GM21723 (cell line): ENCODE measurements around the gene PFDN6.
A peak's percentile ranks its signal among the peaks of the same experiment; 100 is the strongest.

Source experiments
- ATAC-seq: cut with Tn5 transposase; IDR thresholded peaks from one replicate; pipeline ENCODE4 v1.9.1; 2021; ENCODE audit warnings: mild to moderate bottlenecking, moderate library complexity; ENCODE audit not compliant: unreplicated experiment

The PFDN6 gene

DNA sequence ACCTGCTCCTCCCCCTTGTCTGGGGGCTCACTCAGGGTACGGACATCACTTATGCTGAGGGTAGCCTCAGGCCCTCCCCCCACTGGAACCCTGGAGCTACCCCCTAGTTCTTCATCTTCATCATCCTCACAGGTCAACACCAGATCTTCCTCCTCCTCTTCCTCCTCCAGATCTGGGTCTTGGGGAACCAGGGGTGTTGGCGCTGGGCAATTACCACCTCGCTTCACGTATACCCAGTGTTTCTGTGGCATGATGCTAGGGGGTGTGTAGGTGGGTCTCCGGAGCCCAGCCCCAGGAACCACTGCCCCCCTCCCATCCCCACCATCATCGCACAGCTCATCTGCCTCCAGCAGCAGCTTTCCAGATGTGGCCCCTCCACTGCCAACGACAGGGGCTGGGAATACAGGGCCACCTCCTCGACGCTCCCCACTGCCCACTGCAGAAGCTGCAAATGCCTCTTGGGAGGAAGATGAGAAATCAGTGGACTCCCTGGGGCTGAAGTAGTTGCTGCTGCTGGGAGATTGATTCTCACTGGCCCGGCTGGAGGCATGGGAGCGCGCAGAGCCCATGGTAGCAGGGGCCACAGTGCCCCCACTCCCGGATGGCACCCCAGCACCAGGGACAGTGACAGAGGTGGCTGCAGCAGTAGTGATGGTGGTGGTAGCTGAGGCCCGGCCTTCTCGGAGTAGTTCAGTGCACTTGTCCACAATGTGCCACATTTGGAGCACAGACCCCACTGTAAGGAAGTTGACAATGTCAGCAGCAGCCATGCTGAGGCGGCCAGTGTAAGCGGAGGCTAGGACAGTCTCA is 26.6 kb downstream of the PFDN6 start:
- no peak for ATAC-seq

DNA sequence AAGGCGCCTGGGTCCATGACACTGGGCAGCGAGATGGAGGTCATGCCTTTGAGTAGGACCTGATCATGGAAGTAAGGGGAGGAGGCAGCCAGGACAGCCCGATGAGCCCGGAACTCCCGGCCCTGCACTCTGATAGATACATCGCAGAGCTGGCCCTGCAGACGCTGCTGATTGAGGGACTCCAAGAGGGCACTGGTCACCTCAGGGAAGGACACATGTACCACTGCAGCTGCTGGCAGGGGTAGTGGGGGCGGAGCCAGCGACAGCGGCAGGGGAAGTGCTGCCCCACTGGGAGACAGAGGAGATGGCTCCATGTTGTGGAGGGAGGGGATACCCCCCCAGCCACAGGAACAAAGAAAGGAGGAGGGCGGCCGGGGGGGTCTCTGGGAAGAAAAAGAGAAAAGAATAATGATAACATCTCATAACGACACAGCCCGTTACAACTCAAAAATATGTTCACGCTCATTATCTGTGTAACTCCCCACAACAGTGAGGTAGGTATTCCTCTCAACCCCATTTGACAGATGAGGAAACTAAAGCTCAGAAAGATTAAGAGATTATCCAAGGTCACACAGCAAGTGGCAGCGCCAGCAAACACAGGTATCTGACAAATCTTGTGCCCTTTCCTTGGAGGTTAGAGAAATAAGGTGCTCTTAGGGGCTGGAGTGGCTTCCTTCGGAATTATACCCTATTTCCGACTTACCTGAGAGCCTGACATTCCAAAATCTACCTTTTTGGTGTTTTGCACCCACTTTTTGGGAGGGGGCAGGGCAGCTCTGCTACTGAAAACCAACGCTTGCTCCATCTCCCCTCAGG is 27.4 kb downstream of the PFDN6 start:
- ATAC-seq: no peak

DNA sequence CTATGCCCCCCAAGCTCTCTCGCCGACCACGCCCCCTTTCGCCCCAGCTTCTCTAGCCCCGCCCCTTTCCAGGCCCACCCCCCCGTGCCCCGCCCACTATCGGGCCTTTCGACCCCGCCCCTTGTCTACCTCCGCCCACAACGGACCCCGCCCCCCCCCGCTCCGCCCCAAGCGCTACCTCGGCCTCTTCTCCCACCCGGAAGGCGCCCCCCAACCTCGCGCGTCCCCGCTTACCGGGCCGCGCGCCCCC is 27.9 kb downstream of the PFDN6 start:
- ATAC-seq: no peak

DNA sequence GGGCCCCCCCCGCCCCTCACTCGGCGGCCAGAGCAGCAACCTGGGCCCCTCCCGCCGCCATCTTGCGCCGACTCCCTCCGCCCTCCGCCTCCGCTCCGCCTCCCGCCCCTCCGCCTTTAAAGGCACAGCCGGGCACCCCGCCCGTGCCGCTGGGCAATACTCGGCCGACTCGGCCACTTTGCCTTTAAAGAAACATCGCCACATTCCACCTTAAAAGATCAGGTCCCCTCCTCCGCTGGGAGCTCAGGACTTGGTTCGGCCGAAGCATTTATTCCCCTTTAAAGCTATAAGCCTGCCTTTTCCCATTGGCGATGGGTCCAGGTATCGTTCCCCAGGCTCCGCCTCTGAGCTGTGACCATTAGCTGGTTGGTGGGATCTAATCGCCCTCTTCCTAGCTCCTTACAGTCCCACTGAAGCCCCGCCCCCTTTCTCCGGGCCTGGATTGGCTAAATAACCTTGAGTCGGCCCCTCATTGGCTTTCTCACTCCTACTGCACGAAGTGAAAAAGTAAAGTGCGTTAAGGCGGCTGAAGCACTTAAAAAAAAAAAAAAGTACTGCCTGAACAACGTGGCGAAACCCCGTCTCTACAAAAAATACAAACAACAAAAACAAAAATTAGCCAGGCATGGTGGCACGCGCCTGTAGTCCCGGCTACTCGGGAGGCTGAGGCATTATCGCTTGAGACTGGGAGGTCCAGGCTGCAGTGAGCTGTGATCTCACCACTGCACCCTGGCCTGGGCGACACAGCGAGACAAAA is 28.4 kb downstream of the PFDN6 start, which contains the start of gene ZBTB22:
Gene ZBTB22 (minus strand): TSS at position 76 of the 757 bp plus-strand sequence. CDS start 828 bp downstream, outside the sequence.
- peak; percentile 39 for ATAC-seq

DNA sequence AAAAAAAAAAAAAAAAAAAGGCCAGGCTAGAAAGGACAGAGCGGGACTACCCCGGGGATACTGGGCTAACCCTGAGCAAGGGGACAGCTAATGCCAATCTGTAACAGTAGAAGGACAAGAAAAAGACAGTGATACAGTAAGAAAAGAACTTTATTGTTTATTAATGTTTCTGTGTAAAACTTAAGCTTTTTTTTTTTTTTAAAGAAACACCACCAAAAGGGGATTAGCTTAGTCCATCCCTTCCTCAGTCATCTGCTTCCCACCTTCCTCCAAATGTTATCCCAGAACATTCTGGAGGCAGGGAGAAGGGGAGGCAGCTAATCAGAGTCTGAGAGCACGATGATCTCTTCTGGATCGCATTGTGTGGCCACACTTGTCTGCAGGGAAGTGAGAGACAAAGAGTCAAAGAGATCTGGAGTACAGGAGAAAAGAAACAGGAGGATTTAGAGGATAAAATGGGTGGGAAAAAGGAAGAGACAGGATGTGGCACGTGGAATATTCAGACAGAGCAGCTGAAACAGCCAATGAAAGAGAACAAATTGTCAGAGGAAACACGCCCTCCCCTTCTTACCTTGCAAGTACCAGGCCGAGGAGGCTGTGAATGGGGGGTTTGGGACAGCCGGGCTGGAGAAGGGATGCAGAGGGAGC is 29.1 kb downstream of the PFDN6 start:
- no peak for ATAC-seq

DNA sequence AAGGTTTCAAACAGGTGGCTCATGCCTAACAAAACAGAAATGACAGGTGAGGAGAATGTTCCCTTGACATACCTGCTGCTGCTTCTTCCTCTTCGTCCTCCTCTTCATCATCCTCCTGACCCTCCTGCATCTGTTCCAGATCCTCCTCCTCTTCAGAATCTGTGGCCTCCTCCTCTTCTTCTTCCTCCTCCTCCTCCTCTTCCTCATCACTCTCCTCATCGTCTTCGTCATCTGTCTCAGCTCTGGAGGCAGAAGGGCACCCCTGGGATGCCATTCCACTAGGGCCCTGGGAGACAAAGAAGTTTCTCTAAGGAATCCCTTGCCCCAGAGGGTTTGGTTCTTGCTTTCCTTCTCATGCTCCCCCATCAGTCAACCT is 30.5 kb downstream of the PFDN6 start:
- no peak for ATAC-seq

DNA sequence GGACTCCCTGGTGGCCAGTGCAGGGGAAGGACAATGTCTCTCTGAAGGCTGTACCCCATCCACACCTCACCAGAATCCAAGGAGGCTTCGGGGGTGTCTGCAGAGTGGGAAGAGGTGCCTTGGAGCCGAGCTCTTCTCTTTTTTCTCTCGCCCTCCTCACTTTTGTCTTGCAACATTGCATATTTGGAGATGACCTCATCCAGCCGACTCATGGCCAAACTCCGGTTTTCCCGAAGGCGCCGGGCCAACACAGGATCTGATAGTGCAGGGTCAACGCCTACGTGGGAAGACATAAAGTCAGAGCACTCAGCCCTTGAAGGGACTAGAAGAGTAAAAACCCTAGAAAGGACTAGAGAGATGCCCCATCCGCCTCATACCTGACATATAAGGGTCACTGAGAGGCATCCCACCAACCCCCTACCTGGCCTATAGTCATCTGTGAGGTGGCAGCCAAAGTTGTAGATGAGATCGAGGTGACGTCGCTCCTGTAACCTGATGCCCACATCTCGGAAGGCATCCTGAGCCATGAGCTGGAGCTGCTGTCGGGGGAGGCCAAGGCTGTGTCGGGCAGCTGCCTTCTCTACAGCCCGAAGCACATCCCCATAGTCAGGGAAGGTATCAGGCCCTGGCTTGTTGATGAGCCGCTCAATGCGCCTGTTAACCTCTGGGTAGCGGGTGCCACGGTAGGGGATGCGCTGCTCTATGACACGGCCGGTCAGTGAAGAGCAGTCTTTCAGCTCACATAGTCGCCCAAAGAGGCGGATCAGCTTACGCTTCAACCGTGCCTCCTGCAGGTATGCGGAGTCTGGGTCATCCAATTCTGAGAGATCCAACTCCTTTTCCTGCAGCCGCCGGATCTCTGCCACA is 31.1 kb downstream of the PFDN6 start:
- no peak for ATAC-seq

DNA sequence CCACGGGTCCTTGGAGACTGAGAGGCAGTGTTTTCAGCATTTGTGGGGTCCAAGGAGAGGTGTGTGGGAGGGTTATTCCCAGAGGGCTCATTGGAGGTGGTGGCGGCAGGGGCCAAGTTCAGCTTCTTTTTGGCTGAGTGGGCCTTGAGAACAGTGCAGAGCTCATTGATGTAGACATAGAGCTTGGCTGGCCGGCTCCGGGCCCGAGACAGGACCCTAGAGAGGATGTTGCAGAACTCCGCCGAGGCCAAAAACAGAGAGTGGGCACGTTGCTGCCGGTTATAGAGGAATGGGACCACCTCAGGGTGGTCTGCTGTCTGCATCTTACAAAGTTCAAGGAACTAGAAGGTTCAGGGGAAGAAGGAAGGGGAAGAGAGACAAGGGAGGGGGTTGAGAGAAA is 31.8 kb downstream of the PFDN6 start:
- no peak for ATAC-seq

DNA sequence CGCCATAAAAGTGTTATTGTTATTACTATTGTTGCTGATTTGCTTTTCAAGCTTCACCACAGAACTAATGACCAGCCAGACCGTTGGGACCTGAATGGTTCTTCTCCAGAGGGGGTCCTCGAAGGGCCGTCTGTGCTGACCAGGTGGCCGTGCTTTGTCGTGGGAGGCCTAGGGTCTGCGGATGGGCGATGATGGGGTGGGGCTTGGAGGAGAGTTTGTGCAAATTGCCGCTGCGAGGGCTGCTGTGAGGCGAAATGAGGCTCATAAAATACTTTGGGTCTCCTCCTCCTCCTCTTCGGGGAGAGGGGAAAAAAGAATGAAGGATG is 34.2 kb downstream of the PFDN6 start:
- no peak for ATAC-seq

DNA sequence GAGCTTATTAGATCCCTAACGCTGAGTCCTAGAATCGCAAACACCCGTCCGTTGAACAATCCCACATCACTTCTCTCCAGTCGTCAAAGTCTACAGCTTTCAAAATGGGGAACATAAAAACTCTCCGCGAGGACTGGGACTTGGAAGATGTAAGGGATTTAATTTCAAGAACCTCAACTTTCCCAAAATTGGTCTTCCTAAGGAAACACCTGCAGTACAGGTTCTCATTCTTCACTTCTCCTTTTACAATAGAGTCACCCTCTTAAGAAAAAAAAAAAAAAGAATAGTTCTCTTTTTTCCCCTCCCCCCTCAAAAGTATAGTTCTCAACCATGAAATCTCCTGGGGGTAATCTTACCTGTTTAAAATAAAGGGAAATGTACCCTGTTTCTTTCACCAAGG is 34.7 kb downstream of the PFDN6 start:
- ATAC-seq: no peak

DNA sequence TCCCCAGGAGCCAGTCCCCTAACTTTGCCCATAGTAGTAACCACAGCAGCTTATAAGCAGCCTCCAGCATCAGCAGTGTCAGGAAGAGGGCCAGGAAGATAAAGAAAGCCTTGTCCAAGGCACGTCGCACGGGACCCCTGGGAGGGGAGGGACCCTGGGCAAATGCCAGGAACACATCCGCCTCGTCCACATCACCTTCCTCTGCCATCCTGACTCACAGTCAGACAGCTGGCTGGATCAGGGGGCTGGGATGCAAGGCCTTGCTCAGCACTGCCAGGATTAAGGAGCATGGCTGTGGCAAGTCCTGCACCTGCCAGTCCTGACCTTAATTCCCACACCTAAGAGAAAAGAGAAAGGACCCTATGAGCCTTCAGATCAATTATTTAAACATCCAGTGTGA is 39.7 kb downstream of the PFDN6 start:
- ATAC-seq: no peak

DNA sequence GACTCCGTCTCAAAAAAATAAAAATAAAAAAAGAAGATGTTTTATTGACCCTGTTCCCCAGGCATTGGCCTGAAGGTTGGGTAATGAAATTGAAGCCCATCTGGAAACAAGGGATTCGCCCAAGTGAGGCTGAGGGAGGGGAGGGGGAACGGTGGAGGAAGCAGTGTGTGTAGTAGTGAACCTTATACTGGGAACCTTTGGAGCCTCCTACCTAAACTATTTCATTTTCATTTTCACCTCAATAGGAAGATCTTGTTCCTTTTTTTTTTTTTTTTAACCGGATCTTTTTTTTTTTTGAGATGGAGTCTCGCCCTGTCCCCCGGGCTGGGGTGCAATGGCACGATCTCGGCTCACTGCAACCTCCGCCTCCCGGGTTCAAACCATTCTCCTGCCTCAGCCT is 41.3 kb downstream of the PFDN6 start:
- no peak for ATAC-seq

DNA sequence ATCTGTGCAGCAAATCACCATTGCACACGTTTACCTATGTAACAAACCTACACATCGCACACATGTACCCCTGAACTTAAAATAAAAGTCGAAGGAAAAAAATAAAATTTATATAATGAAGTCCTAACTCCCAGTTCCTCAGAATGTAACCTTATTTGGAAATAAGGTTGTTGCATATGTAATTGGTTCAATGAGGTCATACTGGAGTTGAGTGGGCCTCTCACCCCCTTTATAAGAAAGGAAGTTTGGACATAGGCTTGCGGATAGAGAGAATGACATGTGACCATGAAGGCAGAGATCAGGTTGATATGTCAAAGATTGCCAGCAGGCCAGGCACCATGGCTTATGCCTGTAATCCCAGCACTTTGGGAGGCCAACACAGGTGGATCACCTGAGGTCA is 44.3 kb downstream of the PFDN6 start:
- no peak for ATAC-seq

DNA sequence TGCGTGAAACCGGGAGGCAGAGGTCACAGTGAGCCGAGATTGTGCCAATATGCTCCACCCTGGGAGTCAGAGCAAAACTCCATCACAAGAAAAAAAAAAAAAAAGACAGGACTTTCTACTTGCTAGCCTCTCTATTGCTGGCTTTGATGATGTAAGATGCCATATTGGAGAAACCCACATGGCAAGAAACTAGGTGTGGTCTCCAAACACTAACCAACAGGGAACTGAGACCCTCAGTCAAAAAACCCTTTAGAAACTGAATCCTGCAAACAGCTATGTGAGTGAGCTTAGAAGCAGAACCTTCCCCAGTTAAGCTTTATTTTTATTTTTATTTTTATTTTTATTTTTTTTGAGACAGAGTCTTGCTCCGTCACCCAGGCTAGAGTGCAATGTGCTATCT is 46.5 kb downstream of the PFDN6 start:
- no peak for ATAC-seq

DNA sequence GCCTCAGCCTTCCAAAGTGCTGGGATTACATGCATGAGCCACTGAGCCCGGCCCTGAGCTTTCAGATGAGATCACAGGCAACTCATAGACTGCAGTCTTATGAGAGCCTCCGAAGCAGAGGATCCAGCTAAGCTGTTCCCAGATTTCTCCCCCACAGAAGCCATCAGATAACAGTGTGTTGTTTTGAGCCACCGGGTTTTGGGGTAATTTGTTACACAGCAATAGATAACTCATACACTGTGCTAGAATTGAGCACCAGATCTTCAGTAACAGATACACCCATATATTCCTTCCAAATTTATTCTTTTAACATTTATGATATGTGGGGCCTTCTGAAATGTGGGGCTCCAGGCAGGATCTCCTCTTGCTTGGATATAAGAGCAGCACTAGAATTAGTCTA is 47.1 kb downstream of the PFDN6 start:
- no peak for ATAC-seq

DNA sequence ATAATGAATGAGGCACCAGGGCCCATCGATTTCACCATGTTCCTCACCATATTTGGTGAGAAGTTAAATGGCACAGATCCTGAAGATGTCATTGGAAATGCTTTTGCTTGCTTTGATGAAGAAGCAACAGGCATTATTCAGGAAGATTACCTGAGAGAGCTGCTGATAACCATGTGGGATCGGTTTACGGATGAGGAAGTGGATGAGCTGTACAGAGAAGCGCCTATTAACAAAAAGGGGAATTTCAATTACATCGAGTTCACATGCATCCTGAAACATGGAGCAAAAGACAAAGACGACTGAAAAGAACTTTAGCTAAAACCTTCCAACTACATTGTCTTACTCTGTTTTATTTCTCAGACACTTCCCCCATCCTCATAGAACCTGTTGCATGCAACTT is 49.8 kb downstream of the PFDN6 start:
- no peak for ATAC-seq
